Epithelial cell of proximal tubule (primary cell): ENCODE measurements around the gene PGLYRP1. TPM values are rescaled to one million over a fixed set of nuclear protein-coding genes. Genes with fewer than 3 reads are reported as not detected.

ENCODE experiments used
- DNase-seq: peaks from one replicate; pipeline ENCODE4 v3.0.0-alpha.2; 2011; ENCODE audit warnings: low read depth
- H3K4me3 ChIP-seq: 2 replicates; pipeline ENCODE4 v1.5.1; 2011; ENCODE audit warnings: low read depth, mild to moderate bottlenecking, low read length
- total RNA-seq: library from RNA; depleted of rRNA; stranded (reverse); fragments of >200 nt; gene quantifications from 2 replicates; pipeline ENCODE4 v1.2.3, GENCODE V29; 2015
- TF ChIP-seq, protein P1 (sequence below): conservative IDR thresholded peaks from 2 replicates; pipeline ENCODE4 v1.5.1; 2012; ENCODE audit warnings: low read depth, mild to moderate bottlenecking, low read length

PGLYRP1 gene
- total RNA-seq, 1 donor from 2014 or later = not detected

- no peak for DNase-seq
- TF ChIP-seq, protein P1, sequence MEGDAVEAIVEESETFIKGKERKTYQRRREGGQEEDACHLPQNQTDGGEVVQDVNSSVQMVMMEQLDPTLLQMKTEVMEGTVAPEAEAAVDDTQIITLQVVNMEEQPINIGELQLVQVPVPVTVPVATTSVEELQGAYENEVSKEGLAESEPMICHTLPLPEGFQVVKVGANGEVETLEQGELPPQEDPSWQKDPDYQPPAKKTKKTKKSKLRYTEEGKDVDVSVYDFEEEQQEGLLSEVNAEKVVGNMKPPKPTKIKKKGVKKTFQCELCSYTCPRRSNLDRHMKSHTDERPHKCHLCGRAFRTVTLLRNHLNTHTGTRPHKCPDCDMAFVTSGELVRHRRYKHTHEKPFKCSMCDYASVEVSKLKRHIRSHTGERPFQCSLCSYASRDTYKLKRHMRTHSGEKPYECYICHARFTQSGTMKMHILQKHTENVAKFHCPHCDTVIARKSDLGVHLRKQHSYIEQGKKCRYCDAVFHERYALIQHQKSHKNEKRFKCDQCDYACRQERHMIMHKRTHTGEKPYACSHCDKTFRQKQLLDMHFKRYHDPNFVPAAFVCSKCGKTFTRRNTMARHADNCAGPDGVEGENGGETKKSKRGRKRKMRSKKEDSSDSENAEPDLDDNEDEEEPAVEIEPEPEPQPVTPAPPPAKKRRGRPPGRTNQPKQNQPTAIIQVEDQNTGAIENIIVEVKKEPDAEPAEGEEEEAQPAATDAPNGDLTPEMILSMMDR = no peak
- no peak overlapping the region for H3K4me3 ChIP-seq
These were observed 40.3 kb upstream of the PGLYRP1 start for GRCh38 chr19:46063201-46063600.

DNA sequence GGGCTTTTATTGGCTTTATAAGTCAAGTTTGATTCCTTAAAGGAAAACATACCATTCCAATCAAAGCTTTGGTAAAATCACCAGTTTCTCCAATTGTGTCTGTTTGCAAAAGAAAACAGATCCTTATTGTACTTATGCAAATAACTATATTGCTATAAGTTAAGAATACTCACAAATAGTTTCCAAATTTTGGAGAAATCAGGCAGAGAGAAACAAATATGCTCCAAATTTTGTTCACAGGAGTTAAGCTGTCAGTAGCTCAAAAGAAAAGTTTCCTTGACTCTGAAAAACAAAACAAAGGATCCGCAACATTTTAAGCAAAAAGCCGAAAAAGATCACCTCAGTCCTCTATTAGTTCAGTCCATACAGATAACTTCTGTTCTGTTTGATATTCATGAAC, 37.2 kb upstream of the PGLYRP1 start:
- DNase-seq = no peak
- H3K4me3 ChIP-seq = no peak overlapping the region
- TF ChIP-seq, protein P1 = no peak

DNA sequence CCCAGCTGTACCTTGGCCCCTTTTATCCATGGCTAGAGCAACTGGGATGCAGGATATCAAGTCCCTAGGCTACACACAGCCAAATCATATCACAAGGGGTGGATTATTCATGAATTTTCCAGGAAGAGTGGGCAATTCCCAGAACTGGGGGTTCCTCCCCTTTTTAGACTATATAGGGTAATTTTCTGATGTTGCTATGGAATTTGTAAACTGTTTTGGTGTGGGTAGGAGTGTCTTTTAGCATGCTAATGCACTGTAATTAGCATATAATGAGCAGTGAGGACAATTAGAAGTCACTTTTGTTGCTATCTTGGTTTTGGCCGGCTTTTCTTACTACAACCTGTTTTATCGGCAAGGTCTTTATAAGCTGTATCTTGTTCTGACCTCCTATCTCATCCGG, 35.9 kb upstream of the PGLYRP1 start:
- H3K4me3 ChIP-seq = no peak overlapping the region
- TF ChIP-seq, protein P1 = no peak
- no peak for DNase-seq

- no peak for DNase-seq
- no peak overlapping the region for H3K4me3 ChIP-seq
These were observed 33.7 kb upstream of the PGLYRP1 start for GRCh38 chr19:46056536-46056935.

DNA sequence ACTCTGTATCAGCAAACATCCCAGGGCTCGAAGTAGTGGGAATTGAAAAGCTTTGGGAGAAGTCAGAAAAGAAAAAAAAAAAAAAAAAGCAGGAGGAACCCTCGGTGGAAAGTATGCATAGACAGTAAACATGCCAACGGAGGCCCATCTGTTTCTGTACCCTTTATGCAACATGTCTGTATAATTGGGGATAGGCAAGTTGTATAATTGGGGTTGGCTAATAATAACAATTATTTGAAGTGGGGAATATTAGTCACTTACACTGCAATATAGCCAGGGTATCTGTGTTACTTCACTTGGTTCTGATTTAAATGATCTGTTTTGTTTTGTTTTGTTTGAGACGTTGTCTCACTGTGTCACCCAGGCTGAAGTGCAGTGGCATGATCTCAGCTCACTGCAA, 30.0 kb upstream of the PGLYRP1 start:
- no peak overlapping the region for H3K4me3 ChIP-seq
- DNase-seq = no peak
- TF ChIP-seq, protein P1 = no peak

More at GRCh38 chr19:46056536-46056935, 33.7 kb upstream of the PGLYRP1 start:
- TF ChIP-seq, protein P1 = no peak

DNA sequence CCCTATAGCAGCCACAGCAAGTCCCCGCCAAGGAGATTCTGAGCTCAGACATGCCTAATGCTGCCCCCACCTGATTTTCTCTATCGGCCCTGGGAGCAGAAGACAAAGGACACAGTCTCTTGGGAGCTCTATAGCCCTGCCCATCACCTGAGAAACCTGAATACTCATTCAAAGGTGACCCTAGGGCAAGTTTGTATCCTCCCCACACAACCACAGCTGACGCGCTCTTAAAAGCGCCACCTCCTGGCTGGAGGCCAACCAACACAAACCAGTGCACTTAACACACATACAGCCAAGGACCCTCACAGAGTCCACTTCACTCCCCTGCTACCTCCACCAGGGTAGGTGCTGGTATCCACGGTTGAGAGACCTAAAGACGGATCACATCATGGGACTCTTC, 26.7 kb upstream of the PGLYRP1 start:
- H3K4me3 ChIP-seq = no peak overlapping the region
- TF ChIP-seq, protein P1 = peak; percentile 14
- no peak for DNase-seq

DNA sequence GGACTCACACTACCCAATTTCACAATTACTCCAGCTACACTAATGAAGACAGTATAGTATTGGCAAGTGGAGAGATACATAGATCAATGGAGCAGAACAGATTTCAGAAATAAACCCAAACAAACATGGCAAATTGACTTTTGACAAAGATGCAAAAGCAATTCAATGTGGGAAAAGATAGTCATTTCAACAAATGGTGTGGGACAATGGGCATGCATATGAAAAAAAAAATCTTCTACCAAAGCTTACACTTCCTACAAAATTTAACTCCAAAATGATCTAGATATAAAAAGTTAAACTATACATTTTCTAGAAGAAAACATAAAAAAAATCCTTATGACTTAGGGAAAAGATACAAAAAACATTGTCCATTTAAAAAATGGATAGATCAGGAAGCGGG, 20.7 kb upstream of the PGLYRP1 start:
- TF ChIP-seq, protein P1 = no peak
- no peak overlapping the region for H3K4me3 ChIP-seq
- DNase-seq = no peak
